GM12872 (cell line): Measurements from ENCODE around the gene GNMT.
A peak's percentile ranks its signal among the peaks of the same experiment; 100 is the strongest.

ENCODE experiments used
- CTCF ChIP-seq: IDR thresholded peaks from 3 replicates; pipeline ENCODE4 v1.5.1; 2011; ENCODE audit warnings: low read depth, mild to moderate bottlenecking, low read length, moderate library complexity; ENCODE audit not compliant: insufficient read depth

The GNMT gene

GRCh38 chr6:42963855-42964605 lies 3.5 kb downstream of the GNMT start:
- peak; percentile 33; the same call in 1 of the 3 replicates for TF ChIP-seq CTCF

- no peak for TF ChIP-seq CTCF
Observed at GRCh38 chr6:42966571-42966970, 6.0 kb downstream of the GNMT start.

GRCh38 chr6:42967228-42967627 lies 6.7 kb downstream of the GNMT start:
- TF ChIP-seq CTCF: no peak

- TF ChIP-seq CTCF: no peak
Observed at GRCh38 chr6:42968126-42968701, 7.7 kb downstream of the GNMT start.

- no peak for TF ChIP-seq CTCF
Observed at GRCh38 chr6:42968783-42969182, 8.2 kb downstream of the GNMT start.

- no peak for TF ChIP-seq CTCF
Observed at GRCh38 chr6:42969431-42969830, 8.9 kb downstream of the GNMT start.

GRCh38 chr6:42969934-42970333 lies 9.4 kb downstream of the GNMT start:
- TF ChIP-seq CTCF: no peak
